AG20443 (cell line): Measurements from ENCODE around the gene AGMO.
"Not testable (repeated sequence)": the region's sequence is repeated elsewhere in the genome, so short reads cannot be mapped to it uniquely, and the experiment has no call there.

Experiments
- DNase-seq: peaks from one replicate; pipeline ENCODE4 v3.0.0; 2012; ENCODE audit warnings: low spot score, mixed read lengths

The AGMO gene

DNA sequence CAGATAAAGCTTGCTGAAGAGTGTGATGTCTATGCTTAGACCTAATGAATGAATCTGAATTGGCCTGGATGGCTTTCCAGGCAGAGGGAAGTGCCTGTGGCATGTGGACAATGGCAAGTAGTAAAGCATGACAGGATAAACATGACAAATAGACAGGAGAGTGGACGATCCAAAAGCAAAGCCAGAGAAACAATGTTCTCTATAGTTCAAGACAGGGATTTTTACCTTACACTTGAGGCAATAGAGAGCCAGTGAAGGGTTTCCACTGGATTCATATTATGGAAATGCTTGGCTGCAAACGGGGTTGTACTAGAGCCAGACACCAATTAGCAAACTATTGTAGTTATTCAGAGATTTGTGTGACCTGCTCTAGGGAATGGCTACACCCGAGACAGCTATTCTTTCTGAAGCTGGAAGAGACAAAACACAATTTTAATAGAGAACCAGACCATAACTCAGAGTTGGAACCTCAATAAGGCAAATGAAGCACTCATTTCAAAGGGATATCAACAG lies 2.3 kb downstream of the AGMO start:
- DNase-seq = no peak

- DNase-seq = no peak
These were observed 3.1 kb downstream of the AGMO start for GRCh38 chr7:15558756-15559155.

- DNase-seq = no peak
These were observed 4.1 kb downstream of the AGMO start for GRCh38 chr7:15557686-15558085.

DNA sequence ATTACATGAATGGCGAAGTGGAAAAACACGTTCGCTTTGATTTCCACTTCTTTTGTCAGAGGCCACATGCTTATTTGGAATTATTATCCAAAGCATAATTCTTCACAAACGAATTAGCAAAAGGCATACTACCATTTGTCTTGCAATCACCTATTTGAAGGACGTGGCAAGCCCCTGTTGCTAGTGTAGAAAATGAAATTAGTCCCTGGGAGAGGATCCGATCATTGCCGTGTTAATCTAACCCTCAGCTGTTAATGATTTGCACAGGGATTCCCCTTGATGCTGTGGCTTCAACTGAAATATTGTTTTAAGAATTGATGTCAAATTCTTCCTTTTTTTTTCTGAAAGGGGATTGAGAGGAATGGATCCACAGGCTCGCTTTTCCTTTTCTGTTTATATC lies 4.6 kb downstream of the AGMO start:
- no peak for DNase-seq

DNA sequence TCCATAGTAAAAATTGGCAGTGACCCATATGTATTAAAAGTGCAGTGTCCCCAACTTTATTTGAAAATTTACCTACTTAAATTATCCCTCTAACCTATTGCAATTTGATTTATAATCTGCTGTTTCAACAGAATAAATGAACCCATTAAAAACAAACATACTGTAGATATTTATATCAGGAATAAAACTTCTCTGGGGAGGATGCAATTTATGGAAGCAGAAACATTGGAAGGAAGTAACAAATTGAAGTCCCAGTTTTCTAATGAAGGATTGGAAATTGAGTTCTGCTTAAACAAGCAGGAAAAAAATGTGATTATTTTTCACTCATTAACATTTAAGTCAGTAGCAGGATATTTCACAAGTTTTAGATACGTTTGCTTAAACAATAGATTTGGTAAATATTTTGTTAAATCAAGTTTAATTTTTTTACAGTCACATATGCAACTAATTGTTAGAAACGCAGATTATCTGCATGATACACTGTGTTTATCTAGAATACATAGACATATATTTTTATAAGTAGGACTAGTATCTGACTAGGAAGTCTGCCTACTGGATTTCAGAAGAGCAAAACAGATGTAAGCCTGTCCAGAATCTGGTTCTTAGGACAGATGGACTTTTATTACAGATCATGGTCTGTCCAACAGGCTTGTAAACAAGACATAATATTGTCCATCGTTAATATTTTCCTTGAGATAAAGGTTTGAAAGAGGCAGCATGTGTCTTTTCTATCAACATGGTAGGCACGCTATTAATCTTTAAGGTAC lies 5.3 kb downstream of the AGMO start:
- DNase-seq = no peak

GRCh38 chr7:15555381-15555859 lies 6.4 kb downstream of the AGMO start:
- no peak for DNase-seq

GRCh38 chr7:15554744-15555143 lies 7.1 kb downstream of the AGMO start:
- DNase-seq = no peak

- DNase-seq = no peak
These were observed 7.7 kb downstream of the AGMO start for GRCh38 chr7:15554081-15554480.

- not testable (repeated sequence) for DNase-seq
These were observed 14.5 kb downstream of the AGMO start for GRCh38 chr7:15547320-15547719.

DNA sequence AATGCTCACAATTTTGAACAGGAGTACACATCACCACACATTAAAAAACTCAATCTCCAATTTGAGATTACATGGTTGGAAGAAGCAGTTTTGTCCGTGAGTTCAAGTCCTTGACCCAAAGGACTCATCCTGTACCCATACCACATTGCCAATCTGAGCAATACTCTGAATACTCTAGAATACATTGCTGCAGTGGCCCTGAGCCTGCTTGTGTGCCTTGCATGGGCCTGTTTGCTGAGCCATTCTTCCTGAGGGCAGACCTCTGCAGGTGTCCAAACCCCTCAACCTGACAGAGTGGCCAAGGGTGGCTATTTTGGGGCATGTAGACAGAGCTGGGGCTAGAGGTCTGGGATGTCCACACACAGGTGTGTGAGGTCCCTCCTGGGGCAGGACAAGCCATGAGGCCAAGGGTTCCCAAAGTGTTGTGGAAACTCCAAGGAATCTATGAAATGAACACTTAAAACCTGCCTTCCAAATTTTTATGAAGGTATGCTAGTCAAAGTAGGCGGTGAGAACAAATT lies 15.5 kb downstream of the AGMO start:
- DNase-seq = no peak

- DNase-seq = no peak
These were observed 17.8 kb downstream of the AGMO start for GRCh38 chr7:15544050-15544449.

DNA sequence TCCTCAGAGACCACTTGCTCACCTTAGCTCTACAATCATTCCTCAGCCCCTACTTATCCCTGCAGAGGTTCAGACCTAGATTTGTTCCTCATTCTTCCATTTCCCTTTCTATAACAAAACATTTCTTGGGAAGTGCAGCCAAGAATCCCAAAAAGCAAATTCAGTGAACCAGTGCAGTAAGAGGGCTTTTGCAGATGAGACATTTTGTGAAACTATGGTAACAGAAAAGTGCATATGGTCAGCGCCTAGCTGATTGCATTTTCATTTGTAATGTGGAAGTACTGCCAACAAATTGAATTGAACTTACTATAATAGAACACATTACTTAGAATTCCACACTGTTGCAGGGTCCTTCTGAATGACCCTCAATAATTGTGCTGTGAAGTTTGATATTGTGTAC lies 18.6 kb downstream of the AGMO start:
- DNase-seq = no peak

GRCh38 chr7:15527648-15528047 lies 34.2 kb downstream of the AGMO start:
- DNase-seq = no peak

GRCh38 chr7:15525652-15526263 lies 36.1 kb downstream of the AGMO start:
- DNase-seq = no peak

DNA sequence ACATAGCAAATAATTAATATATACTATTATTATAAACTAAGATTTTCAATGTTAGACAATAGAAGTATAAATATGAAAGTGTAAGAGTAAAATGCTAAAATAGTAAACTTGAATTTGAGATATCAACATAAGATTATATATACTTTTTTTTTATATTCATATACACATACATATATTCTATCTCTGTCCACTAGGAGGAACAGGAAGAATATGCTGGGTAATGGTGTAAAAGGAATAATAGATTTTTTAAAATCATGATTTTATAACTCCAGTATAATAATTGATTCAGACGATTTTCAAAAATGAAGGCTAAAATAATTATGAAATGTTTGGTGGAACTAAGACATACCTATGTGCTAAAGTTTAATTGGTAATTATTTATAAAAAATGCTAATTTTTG lies 37.7 kb downstream of the AGMO start:
- no peak for DNase-seq

DNA sequence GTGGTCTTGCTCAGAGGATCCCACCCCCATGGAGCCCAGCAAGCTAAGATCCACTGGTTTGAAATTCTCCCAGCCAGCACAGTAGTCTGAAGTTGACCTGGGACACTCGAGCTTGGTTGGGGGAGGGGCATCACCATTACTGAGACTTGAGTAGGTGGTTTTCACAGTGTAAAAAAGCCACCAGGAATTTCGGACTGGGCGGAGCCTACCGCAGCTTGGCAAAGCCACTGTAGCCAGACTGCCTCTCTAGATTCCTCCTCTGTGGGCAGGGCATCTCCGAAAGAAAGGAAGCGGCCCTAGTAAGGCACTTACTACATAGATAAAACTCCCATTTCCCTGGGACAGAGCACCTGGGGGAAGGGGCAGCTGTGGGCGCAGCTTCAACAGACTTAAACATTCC lies 44.0 kb downstream of the AGMO start:
- DNase-seq = not testable (repeated sequence)

GRCh38 chr7:15515252-15515651 lies 46.6 kb downstream of the AGMO start:
- no peak for DNase-seq

DNA sequence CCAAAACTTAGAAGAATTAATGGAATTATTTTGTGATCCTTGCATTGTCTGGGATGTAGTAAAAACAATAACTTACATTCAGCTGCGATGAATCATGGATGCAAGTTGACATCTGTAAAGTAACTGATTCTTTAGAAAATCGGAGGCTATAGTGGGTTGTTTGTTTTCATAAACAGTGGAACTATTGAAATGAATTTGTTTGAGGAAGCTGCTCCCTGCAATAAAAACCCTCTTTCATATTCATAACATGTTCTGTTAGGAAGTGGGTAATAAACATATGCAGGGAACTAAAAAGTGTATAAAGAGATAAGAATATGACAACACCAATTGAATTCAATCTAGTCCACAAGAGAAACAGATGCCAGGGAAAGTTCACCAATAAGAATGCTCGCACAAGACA lies 53.6 kb downstream of the AGMO start:
- no peak for DNase-seq

GRCh38 chr7:15507708-15508107 lies 54.1 kb downstream of the AGMO start:
- DNase-seq = no peak

- no peak for DNase-seq
These were observed 54.6 kb downstream of the AGMO start for GRCh38 chr7:15507171-15507570.

DNA sequence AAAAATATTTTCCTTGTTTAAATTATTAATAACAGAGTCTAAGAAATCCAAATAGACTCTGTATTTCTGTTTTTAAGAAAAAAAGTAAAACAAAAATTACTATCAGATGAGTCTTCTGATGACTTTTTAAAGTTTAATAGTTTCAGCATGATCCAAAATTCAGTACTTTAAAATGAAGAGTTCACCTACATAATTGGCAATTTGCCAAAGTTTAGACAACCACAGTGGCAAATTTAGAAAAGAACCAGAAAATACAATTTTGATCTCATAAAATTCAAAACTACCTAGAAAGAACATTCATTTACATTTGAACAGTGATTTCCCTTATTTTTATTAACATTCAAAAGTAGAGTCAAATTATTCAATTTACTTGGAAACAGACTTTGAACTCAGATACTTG lies 56.1 kb downstream of the AGMO start:
- no peak for DNase-seq

- DNase-seq = no peak
These were observed 57.5 kb downstream of the AGMO start for GRCh38 chr7:15504351-15504750.

DNA sequence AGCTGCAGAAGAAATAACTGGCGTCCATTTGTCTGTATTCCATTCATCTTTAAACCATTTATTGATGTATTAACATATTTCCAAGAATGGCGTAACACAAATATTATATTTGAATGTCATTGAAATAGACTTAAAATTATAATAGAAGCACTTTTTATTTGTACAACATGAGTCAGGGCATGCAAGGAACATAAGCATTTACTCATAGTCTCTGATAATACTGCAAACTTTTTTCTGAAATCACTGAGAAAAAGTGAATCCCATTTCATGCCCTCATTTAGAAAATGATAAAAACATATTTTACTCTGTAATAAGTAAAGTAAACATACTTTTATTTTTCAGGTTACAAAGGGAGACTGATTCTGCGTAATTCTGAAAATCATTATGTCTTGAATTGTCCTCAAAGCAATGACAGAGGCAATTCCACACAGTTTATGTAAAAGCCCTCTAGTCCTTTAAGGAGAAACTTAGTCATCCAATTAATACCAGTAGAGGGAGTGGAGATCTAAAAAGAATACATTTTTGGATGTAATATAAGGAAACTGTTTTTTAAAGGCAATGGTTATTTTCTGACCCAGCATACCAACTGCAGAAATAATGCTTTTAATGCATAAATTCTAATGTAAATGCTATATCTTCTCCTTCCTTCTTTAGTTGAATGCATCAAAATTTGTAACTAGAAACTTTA lies 58.1 kb downstream of the AGMO start:
- DNase-seq = no peak
